Colonic mucosa (tissue), 4 donors: ENCODE results near the gene ZNF268. TPM values are rescaled to one million over a fixed set of nuclear protein-coding genes. Genes with fewer than 3 reads are reported as not detected.

ENCODE experiments used
- DNase-seq: peaks from one replicate; pipeline ENCODE4 v3.0.0-alpha.2; 2020
- H3K27ac ChIP-seq: fragments of 200-600 bp; one replicate; pipeline ENCODE4 v1.8.0; 2021
- H3K27me3 ChIP-seq: fragments of 200-600 bp; one replicate; pipeline ENCODE4 v1.8.0; 2021
- H3K36me3 ChIP-seq: fragments of 200-600 bp; one replicate; pipeline ENCODE4 v1.8.0; 2021
- H3K4me1 ChIP-seq: fragments of 200-600 bp; one replicate; pipeline ENCODE4 v1.8.0; 2021; ENCODE audit warnings: mild to moderate bottlenecking
- H3K4me3 ChIP-seq: fragments of 200-600 bp; one replicate; pipeline ENCODE4 v1.8.0; 2021
- H3K9ac ChIP-seq, 2 donors: one replicate each; pipeline ENCODE4 v1.7.0; 2013; ENCODE audit warnings: control low read depth in 2 of 2, low read depth in 2 of 2, low read length in 2 of 2
- H3K9me3 ChIP-seq: fragments of 200-600 bp; one replicate; pipeline ENCODE4 v1.8.0; 2021
- CTCF ChIP-seq: fragments of 200-600 bp; IDR thresholded peaks from one replicate; pipeline ENCODE4 v1.8.0; 2022; ENCODE audit warnings: antibody characterized with exemption, mild to moderate bottlenecking
- intact Hi-C: fragments of 100-400 bp; cut with DNase I; formaldehyde crosslinking; loops from one replicate; pipeline ENCODE4 v1.14.1; 2022
- total RNA-seq, 2 donors: library from RNA; stranded (reverse); fragmentation: NEBNext Ultra II Directional in 1 of 2; extraction: Animal tissue kit (Norgen Biotek cat#: 25700) in 1 of 2; gene quantifications; one replicate each; pipeline ENCODE4 v1.2.1, GENCODE V29; 2021
- donor health status: healthy.
- donor health status: DM: no; HTN: no; CAD: no.
- donor health status: DM: no; HTN: no; CAD: no.

The ZNF268 gene
- total RNA-seq, 2 donors from 2014 or later: 13.3 to 15.5 TPM

GRCh38 chr12:133217219-133217618 is 35.9 kb downstream of the ZNF268 start:
- no peaks in the 10 kb centered on the region for H3K9me3 ChIP-seq
- H3K4me1 ChIP-seq: no peaks in the 10 kb centered on the region
- DNase-seq: no peak
- intact Hi-C loops: no loop called here
- H3K27me3 ChIP-seq: no peaks in the 10 kb centered on the region
- no peak overlapping the region for H3K4me3 ChIP-seq
- no peak overlapping the region for H3K9ac ChIP-seq
- no peak for TF ChIP-seq CTCF
- no peaks in the 10 kb centered on the region for H3K36me3 ChIP-seq
- H3K27ac ChIP-seq: no peak overlapping the region

- no peak for TF ChIP-seq CTCF
- H3K4me3 ChIP-seq: no peak overlapping the region
- H3K9ac ChIP-seq: no peak overlapping the region
- DNase-seq: no peak
- no peaks in the 10 kb centered on the region for H3K9me3 ChIP-seq
- intact Hi-C loops: no loop called here
- no peaks in the 10 kb centered on the region for H3K27me3 ChIP-seq
- no peaks in the 10 kb centered on the region for H3K36me3 ChIP-seq
- no peak overlapping the region for H3K27ac ChIP-seq
- no peaks in the 10 kb centered on the region for H3K4me1 ChIP-seq
Observed at GRCh38 chr12:133220521-133220920, 39.2 kb downstream of the ZNF268 start.

- no peaks in the 10 kb centered on the region for H3K9me3 ChIP-seq
- no peak overlapping the region for H3K9ac ChIP-seq
- no peak for TF ChIP-seq CTCF
- no peak overlapping the region for H3K4me3 ChIP-seq
- no peak overlapping the region for H3K27ac ChIP-seq
- no peaks in the 10 kb centered on the region for H3K36me3 ChIP-seq
- DNase-seq: no peak
- no peaks in the 10 kb centered on the region for H3K4me1 ChIP-seq
- intact Hi-C loops: no loop called here
- no peaks in the 10 kb centered on the region for H3K27me3 ChIP-seq
Observed at GRCh38 chr12:133221241-133221640, 39.9 kb downstream of the ZNF268 start.

- no peak for TF ChIP-seq CTCF
- intact Hi-C loops: no loop called here
- H3K27ac ChIP-seq: no peak overlapping the region
- H3K27me3 ChIP-seq: no peaks in the 10 kb centered on the region
- H3K9me3 ChIP-seq: no peaks in the 10 kb centered on the region
- H3K4me3 ChIP-seq: no peak overlapping the region
- H3K4me1 ChIP-seq: no peaks in the 10 kb centered on the region
- DNase-seq: no peak
- H3K9ac ChIP-seq: no peak overlapping the region
- H3K36me3 ChIP-seq: no peaks in the 10 kb centered on the region
Observed at GRCh38 chr12:133222211-133222610, 40.9 kb downstream of the ZNF268 start.

- Histone ChIP-seq H3K4me1 (no peaks in the 10 kb centered on the region), H3K9ac (no peak overlapping the region), H3K27me3 (no peaks in the 10 kb centered on the region), H3K4me3 (no peak overlapping the region), H3K9me3 (no peaks in the 10 kb centered on the region), H3K27ac (no peak overlapping the region), H3K36me3 (no peaks in the 10 kb centered on the region)
- no peak for DNase-seq
- intact Hi-C loops: no loop called here
- no peak for TF ChIP-seq CTCF
Observed at GRCh38 chr12:133225527-133225926, 44.2 kb downstream of the ZNF268 start.

- intact Hi-C loops: no loop called here
- DNase-seq: no peak
- Histone ChIP-seq H3K9me3 (no peaks in the 10 kb centered on the region), H3K27ac (no peak overlapping the region), H3K9ac (no peak overlapping the region), H3K27me3 (no peaks in the 10 kb centered on the region), H3K4me1 (no peaks in the 10 kb centered on the region), H3K36me3 (no peaks in the 10 kb centered on the region), H3K4me3 (no peak overlapping the region)
- TF ChIP-seq CTCF: no peak
Observed at GRCh38 chr12:133226690-133227089, 45.4 kb downstream of the ZNF268 start.
